Endothelial cell of umbilical vein (primary cell): Measurements from ENCODE around the gene SEBOX. TPM values are rescaled to one million over a fixed set of nuclear protein-coding genes. Genes with fewer than 3 reads are reported as not detected.

Experiments used
- Bru-seq: library from RNA; stranded (reverse); fragments of 400-500 nt; gene quantifications from one replicate; lab custom pipeline; 2021; lab: Mats Ljungman, UMichigan
- BruChase-seq, 2 experiments: library from RNA; stranded (reverse); fragments of 400-500 nt; gene quantifications; one replicate each; lab custom pipeline; 2021; lab: Mats Ljungman, UMichigan
- BruUV-seq: library from RNA; stranded (reverse); fragments of 400-500 nt; replicated peaks from 2 replicates; lab custom pipeline; 2021; lab: Mats Ljungman, UMichigan
- CTCF ChIA-PET: fragments of 300-600, 350-600 bp; sonication (Branson Sonifier 250); formaldehyde crosslinking; loops from one replicate; lab custom pipeline; 2021; ENCODE audit warnings: antibody characterized with exemption, inconsistent platforms; lab: Charles Lee
- POLR2A ChIA-PET: fragments of 300-600, 350-600 bp; sonication (Branson Sonifier 250); formaldehyde crosslinking; loops from one replicate; lab custom pipeline; 2021; ENCODE audit warnings: antibody characterized with exemption, inconsistent platforms; lab: Charles Lee
- DNase-seq: peaks from one replicate; pipeline ENCODE4 v3.0.0-alpha.2; 2011; ENCODE audit warnings: low read depth, low spot score
- FAIRE-seq: peaks from 2 replicates; lab custom pipeline; 2011; peaks lifted over from hg19 to GRCh38; lab: Jason Lieb, UNC
- H2AFZ ChIP-seq: 2 replicates; pipeline ENCODE4 v1.6.0; 2012; ENCODE audit warnings: low read depth, low read length, control low read depth, inconsistent platforms
- H3K27ac ChIP-seq: 2 replicates; pipeline ENCODE4 v1.5.1; 2011; ENCODE audit warnings: low read depth, mild to moderate bottlenecking, control low read depth, low read length, moderate library complexity; ENCODE audit not compliant: insufficient read depth
- H3K27me3 ChIP-seq, 2 experiments: 2 replicates each; pipeline versions ENCODE4 v1.6.0 to v1.6.1; 2011; ENCODE audit warnings: low read length in 2 of 2, mixed read lengths in 1 of 2; ENCODE audit not compliant: control insufficient read depth in 2 of 2, insufficient read depth in 2 of 2
- H3K36me3 ChIP-seq, 2 experiments: 2 replicates in 1 of 2; 3 replicates in 1 of 2; pipeline ENCODE4 v1.5.1; 2011; ENCODE audit warnings: low read length in 2 of 2, mild to moderate bottlenecking in 1 of 2, moderate library complexity in 1 of 2; ENCODE audit not compliant: control insufficient read depth in 2 of 2, insufficient read depth in 2 of 2; ENCODE audit errors: extremely low read depth in 1 of 2
- H3K4me1 ChIP-seq: 3 replicates; pipeline ENCODE4 v1.5.1; 2011; ENCODE audit warnings: mild to moderate bottlenecking, low read length; ENCODE audit not compliant: control insufficient read depth, insufficient read depth; ENCODE audit errors: extremely low read depth
- H3K4me2 ChIP-seq: 2 replicates; pipeline ENCODE4 v1.6.1; 2011; ENCODE audit warnings: low read length, control low read depth, mixed read lengths; ENCODE audit not compliant: insufficient read depth
- H3K4me3 ChIP-seq, 3 experiments: fragments of 200-600 bp in 1 of 3; sonication (generic), shearing (Covaris generic) in 1 of 3; replicated peaks in 1 of 3; 2 replicates each; pipeline ENCODE4 v1.5.1; 2011 to 2016; ENCODE audit warnings: control low read depth in 3 of 3, low read length in 3 of 3, mild to moderate bottlenecking in 2 of 3, inconsistent platforms in 1 of 3, low read depth in 1 of 3, moderate library complexity in 1 of 3; ENCODE audit not compliant: insufficient read depth in 1 of 3
- H3K79me2 ChIP-seq: 2 replicates; pipeline ENCODE4 v1.6.0; 2012; ENCODE audit warnings: low read length, inconsistent platforms; ENCODE audit not compliant: control insufficient read depth, insufficient read depth
- H3K9ac ChIP-seq: replicated peaks from 2 replicates; pipeline ENCODE3; 2011; ENCODE audit warnings: low read length, control low read depth; ENCODE audit not compliant: insufficient read depth; ENCODE audit errors: extremely low read depth
- H3K9me1 ChIP-seq: replicated peaks from 3 replicates; pipeline ENCODE4 v1.6.0; 2011; ENCODE audit warnings: mild to moderate bottlenecking, low read length; ENCODE audit not compliant: control insufficient read depth, insufficient read depth; ENCODE audit errors: extremely low read depth
- H3K9me3 ChIP-seq: replicated peaks from 2 replicates; pipeline ENCODE4 v1.5.1; 2012; ENCODE audit warnings: low read length, inconsistent platforms; ENCODE audit not compliant: control insufficient read depth, insufficient read depth
- H4K20me1 ChIP-seq: replicated peaks from 2 replicates; pipeline ENCODE3; 2011; ENCODE audit warnings: mild to moderate bottlenecking, low read length; ENCODE audit not compliant: control insufficient read depth, insufficient read depth; ENCODE audit errors: extremely low read depth
- EZH2 ChIP-seq: IDR thresholded peaks from 2 replicates; pipeline ENCODE4 v1.6.1; 2012; ENCODE audit warnings: borderline replicate concordance, low read depth, mild to moderate bottlenecking, moderate library complexity, low read length, inconsistent platforms; ENCODE audit not compliant: severe bottlenecking
- FOS ChIP-seq: IDR thresholded peaks from 2 replicates; pipeline ENCODE4 v1.6.1; 2011; ENCODE audit warnings: mild to moderate bottlenecking, low read length, moderate library complexity, borderline replicate concordance; ENCODE audit not compliant: insufficient read depth
- GATA2 ChIP-seq: IDR thresholded peaks from 2 replicates; pipeline ENCODE4 v1.7.0; 2011; ENCODE audit warnings: low read depth, mild to moderate bottlenecking, moderate library complexity, mixed read lengths, low read length; ENCODE audit not compliant: insufficient read length, insufficient read depth
- MAX ChIP-seq: IDR thresholded peaks from 2 replicates; pipeline ENCODE4 v1.6.1; 2011; ENCODE audit not compliant: insufficient read depth, insufficient read length
- MYC ChIP-seq: IDR thresholded peaks from one replicate; pipeline ENCODE4 v1.6.1; 2011; ENCODE audit warnings: mild to moderate bottlenecking, low read depth, low read length
- POLR2A ChIP-seq: IDR thresholded peaks from 2 replicates; pipeline ENCODE4 v1.6.1; 2012; ENCODE audit warnings: low read depth, mild to moderate bottlenecking, control low read depth, low read length
- POLR2AphosphoS5 ChIP-seq: IDR thresholded peaks from 2 replicates; pipeline ENCODE4 v1.6.1; 2012; ENCODE audit warnings: low read depth, mild to moderate bottlenecking, control low read depth, low read length, moderate library complexity; ENCODE audit not compliant: insufficient read depth
- dilution Hi-C: fragments of 300-500 bp; cut with MboI; formaldehyde crosslinking; loops from one replicate; pipeline ENCODE4 v1.15.0; 2019; ENCODE audit warnings: low sequenced_read_pairs; ENCODE audit not compliant: extremely low pct_ligation_motif_present
- intact Hi-C: fragments of 100-400 bp; cut with micrococcal nuclease; formaldehyde crosslinking; loops from one replicate; pipeline ENCODE4 v1.10.0; 2022
- long read RNA-seq: library from polyadenylated mRNA; stranded (forward); transcript quantifications from one replicate; pipeline ENCODE4 v2.0.0, GENCODE V29; 2021
- polyA minus RNA-seq, 3 experiments: library from RNA; depleted of rRNA, polyadenylated mRNA; stranded (reverse); fragments of >200 nt; gene quantifications; 1 replicate in 1 of 3; 2 replicates in 2 of 3; pipeline ENCODE4 v1.2.3, GENCODE V29; 2011
- polyA plus RNA-seq, 4 experiments: library from polyadenylated mRNA; depleted of rRNA in 3 of 4; stranded (reverse) in 3 of 4; unstranded in 1 of 4; fragments of >200 nt; gene quantifications; 2 replicates each; pipeline versions ENCODE4 v1.2.1 to v1.2.3, GENCODE V29; 2011 to 2012; ENCODE audit warnings: missing spikeins in 1 of 4
- total RNA-seq: library from RNA; stranded (reverse); gene quantifications from 2 replicates; pipeline ENCODE4 v1.2.3, GENCODE V29; 2021
- TF ChIP-seq, protein P1 (sequence below), 2 donors: IDR thresholded peaks; 1 replicate in 1 of 2; 2 replicates in 1 of 2; pipeline ENCODE4 v1.5.1; 2011; ENCODE audit warnings: low read length in 2 of 2, mild to moderate bottlenecking in 2 of 2, moderate library complexity in 2 of 2, control low read depth in 1 of 2, inconsistent platforms in 1 of 2, low read depth in 1 of 2; ENCODE audit not compliant: insufficient read depth in 1 of 2; ENCODE audit errors: extremely low read depth in 1 of 2

SEBOX gene
- total RNA-seq (not detected in 2 replicates), polyA plus RNA-seq (not detected in 2 replicates), polyA minus RNA-seq (not detected in 2 replicates), Bru-seq, nascent RNA (not detected), BruChase-seq, experiment 1, labeled RNA remaining after a 6-hour chase (not detected), BruChase-seq, experiment 2, labeled RNA remaining after a 2-hour chase (not detected)
- not detected in 2 replicates for polyA plus RNA-seq (2011; cell fraction: cytosol; rRNA removed)
- not detected in 2 replicates for polyA plus RNA-seq (2011; cell fraction: nucleus; rRNA removed)
- not detected in 2 replicates for polyA plus RNA-seq (2012)
- not detected for polyA minus RNA-seq (2011; cell fraction: cytosol; rRNA and poly(A)+ RNA removed)
- not detected in 2 replicates for polyA minus RNA-seq (2011; cell fraction: nucleus; rRNA and poly(A)+ RNA removed)
- long read RNA-seq: 0 reads

DNA sequence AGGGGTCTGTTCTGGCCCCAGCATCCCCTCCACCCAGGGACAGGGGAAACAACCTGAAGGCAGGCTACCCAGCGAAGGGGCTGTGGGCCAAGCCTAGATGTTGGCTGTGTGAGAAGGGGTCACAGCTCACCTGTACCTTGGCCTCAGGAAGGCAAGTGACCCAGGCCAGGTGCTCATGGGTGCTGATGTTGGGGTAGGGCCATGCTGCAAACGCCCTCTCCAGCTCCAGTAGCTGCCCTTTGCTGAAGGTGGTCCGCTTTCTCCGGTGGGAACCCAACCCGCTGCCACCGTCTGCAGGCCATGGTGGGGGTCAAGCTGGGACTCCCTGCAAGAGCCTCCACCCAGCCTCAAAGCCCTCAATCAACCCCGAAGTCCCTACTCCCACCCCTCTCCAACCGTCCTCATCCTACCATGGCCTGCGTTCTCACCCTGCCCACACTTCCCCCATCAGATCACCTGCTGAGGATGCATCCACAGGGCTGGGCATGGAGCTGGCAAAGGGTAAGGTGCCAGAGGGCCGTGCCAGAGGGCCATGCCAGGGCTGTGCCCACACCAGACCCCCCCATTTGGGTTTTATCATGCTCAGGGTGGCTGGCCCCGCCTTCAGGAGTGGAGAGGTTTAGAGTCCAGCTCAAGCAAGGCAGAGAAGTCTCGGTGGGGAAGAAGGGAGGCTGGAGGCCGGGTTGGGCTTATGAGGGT lies at the start of gene SEBOX:
SEBOX (minus strand) TSS at position 535 of the 699 bp plus-strand sequence; CDS start at position 487, 48 bp downstream.
- DNase-seq (no peak), FAIRE-seq (no peak)
- Histone ChIP-seq H3K4me3 (no peak within 1 kb of the TSS), H3K27ac (no peak within 1 kb of the TSS), H2AFZ (no peak within 1 kb of the TSS), H3K79me2 (no peaks in the 10 kb centered on the region), H3K36me3 (peaks cover 11 to 24% of the 10 kb centered on the region in 2 experiments), H3K9me1 (no peaks in the 10 kb centered on the region), H4K20me1 (no peaks in the 10 kb centered on the region), H3K9ac (no peak within 1 kb of the TSS), H3K4me1 (no peaks in the 10 kb centered on the region), H3K9me3 (no peaks in the 10 kb centered on the region), H3K27me3 (no peaks in the 10 kb centered on the region), H3K4me2 (no peak within 1 kb of the TSS)
- BruUV-seq: no TSS peak
- dilution Hi-C loops (no loop called here), intact Hi-C loops (no loop called here)
- CTCF ChIA-PET: interaction anchor here (1.8 kb wide), 1 partner anchor 52 kb away, joined by 5 read pairs; no protein-coding TSS in a partner anchor
- POLR2A ChIA-PET: no interaction called here
- no peak for TF ChIP-seq MAX
- TF ChIP-seq EZH2: no peak
- no peak for TF ChIP-seq POLR2A
- TF ChIP-seq, protein P1, sequence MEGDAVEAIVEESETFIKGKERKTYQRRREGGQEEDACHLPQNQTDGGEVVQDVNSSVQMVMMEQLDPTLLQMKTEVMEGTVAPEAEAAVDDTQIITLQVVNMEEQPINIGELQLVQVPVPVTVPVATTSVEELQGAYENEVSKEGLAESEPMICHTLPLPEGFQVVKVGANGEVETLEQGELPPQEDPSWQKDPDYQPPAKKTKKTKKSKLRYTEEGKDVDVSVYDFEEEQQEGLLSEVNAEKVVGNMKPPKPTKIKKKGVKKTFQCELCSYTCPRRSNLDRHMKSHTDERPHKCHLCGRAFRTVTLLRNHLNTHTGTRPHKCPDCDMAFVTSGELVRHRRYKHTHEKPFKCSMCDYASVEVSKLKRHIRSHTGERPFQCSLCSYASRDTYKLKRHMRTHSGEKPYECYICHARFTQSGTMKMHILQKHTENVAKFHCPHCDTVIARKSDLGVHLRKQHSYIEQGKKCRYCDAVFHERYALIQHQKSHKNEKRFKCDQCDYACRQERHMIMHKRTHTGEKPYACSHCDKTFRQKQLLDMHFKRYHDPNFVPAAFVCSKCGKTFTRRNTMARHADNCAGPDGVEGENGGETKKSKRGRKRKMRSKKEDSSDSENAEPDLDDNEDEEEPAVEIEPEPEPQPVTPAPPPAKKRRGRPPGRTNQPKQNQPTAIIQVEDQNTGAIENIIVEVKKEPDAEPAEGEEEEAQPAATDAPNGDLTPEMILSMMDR (IDR thresholded peaks at IDR 0.05; ENCODE audit: extremely low read depth in 1 of 2, insufficient read depth in 1 of 2, low read depth in 1 of 2, low read length in 2 of 2): no peak
- no peak for TF ChIP-seq POLR2AphosphoS5
- TF ChIP-seq FOS: no peak
- TF ChIP-seq MYC: no peak
- no peak for TF ChIP-seq GATA2
